HG02678 (cell line): Measurements from ENCODE around the gene MTG1.
"Not testable (repeated sequence)": the region's sequence is repeated elsewhere in the genome, so short reads cannot be mapped to it uniquely, and the experiment has no call there.

Source experiments
- ATAC-seq: cut with Tn5 transposase; IDR thresholded peaks from one replicate; pipeline ENCODE4 v1.9.1; 2021; ENCODE audit warnings: mild to moderate bottlenecking, moderate library complexity; ENCODE audit not compliant: unreplicated experiment

The MTG1 gene

DNA sequence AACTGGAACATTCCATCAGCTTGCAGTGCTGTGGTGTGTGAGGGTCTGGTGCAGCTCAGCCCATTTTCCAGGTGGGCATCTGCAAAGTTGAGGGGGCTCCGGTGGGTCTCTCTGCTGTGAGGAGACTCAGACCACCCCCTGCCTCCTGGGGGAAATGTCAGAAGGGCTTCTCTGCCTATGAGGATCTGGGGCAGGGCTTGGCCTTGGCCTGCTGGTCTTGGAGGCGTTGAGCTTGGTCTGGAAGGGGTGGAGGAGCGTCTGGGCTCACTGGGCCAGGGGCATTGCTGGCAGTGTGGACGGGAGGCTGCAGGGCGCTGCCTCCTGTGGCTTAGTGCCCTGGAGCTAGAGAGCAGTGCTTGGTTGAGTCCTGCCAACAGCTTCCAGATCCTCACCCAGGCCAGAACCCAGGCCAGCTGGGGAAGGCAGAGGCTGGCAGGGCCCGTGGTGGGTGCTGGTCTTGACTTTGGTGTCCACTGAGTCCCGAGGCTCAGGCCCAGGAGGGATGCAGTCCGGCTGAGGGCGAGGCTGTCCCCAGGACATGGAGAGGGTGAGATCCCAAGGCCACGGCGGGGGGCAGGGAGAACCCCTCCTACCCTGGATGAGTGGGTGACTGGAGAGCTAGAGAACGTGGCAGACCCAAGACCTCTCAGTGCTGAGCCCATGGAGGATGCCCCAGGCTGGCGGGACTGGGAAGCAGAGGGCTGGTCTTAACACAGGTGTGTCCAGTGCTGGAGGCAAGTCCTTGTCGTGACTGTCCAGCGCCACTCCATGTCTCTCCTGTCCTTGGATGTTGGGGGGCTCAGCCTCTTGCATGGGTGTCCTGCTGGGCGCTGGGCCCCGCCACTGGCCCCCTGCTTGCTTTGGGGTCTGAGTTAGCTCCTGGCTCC lies 27.6 kb downstream of the MTG1 start:
- ATAC-seq, result no peak

DNA sequence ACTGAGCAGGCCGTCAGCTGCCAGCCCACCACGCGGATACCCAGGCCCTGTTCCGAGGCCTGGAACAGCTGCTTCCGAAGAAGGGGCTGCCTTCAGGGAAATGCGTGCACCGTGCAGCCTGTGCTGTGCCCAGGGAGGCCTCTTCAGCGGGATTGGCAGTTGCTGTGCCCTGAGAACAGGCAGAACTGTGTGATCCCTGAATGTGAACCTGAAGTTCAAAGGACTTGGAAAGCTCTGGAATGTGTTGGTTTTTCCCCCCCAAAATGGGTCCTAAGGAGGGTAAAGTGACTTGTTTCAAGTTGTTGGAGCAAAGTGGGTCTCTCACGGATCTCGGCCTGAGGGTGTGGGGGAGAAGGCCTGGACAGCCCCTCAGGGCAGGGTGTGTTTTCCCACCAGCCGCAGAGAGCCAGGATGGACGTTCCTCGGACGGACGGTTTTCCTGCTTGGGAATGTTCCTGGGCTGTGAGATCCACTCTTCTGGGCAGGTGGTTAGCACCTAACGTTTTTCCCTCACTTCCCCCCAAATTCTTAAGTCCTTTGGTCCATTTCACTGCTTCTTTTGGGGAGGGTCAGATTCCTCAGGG lies 28.4 kb downstream of the MTG1 start:
- ATAC-seq, result no peak

DNA sequence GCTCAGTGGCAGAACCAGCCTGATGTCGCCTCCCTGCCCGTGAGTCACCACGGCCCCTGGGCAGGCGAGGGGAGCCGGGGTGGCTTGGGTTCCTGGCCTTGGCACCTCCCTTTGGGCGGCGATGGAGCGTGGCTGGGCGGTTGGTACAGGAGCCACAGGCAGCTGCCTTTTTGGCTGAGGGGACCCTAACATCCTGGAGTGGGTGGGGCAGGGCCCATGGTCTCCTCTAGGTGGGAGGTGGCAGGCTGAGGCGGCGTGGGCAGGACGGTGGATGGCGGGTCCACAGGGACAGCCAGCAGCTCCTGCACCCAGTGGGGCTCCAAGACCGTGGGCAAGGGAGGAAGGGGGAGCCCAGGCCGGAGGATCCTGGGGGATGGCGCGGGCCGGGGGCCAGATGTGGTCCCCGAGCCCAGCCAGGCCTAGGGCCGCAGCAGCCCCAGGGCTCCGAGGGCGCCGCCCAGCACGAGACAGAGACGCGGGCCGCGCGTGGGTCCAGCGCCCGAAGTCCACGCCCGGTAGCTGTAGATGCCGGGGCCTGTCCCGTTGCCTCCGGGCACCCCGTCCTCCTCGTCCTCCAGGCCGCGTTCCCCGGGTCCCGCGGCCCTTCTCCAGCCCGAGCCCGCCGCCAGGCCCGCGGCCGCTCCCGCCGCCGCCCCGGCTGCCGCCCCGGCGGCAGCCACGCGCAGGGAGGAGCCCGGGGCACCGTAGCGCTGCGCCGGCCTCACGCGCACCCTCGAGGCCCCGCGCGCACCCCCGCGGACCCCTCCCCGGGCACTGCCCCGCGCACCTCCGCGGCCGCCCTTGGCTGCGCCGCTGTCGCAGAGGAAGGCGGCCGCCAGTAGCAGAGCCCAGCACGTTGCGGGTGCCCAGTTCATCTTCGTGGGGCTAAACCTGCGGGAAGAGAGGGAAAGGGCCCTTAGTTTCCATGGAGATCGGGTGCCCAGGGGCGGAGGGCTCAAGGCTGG lies 29.1 kb downstream of the MTG1 start:
- ATAC-seq, result no peak

- ATAC-seq, result not testable (repeated sequence)
Measured at GRCh38 chr10:133424102-133424501, 30.1 kb downstream of the MTG1 start.

DNA sequence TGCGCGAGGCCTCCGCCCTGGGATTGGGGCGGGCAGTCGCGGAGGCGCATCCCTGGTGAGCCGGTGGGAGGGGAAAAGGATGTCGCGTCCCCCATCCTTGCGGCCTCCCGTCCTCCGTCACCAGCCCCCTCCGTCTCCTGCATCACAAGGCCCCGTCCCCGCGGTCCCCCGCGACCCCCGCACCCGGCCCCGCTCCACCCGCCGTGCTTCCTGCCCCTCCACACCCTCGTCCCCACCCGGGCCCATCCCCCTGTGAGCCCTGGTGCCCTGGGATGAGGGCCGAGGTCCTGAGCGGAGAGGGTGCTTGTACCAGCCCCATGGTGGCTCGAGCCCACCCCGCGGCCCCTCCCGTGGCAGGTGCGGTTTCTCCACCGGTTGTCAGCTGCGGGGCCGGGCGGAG lies 30.6 kb downstream of the MTG1 start, which contains the start of gene SPRN:
TSS of gene SPRN (minus strand) at position 25 of the 400 bp plus-strand sequence. CDS start 944 bp downstream, outside the sequence.
- not testable (repeated sequence) for ATAC-seq

- not testable (repeated sequence) for ATAC-seq
Measured at GRCh38 chr10:133429571-133429970, 35.6 kb downstream of the MTG1 start.

DNA sequence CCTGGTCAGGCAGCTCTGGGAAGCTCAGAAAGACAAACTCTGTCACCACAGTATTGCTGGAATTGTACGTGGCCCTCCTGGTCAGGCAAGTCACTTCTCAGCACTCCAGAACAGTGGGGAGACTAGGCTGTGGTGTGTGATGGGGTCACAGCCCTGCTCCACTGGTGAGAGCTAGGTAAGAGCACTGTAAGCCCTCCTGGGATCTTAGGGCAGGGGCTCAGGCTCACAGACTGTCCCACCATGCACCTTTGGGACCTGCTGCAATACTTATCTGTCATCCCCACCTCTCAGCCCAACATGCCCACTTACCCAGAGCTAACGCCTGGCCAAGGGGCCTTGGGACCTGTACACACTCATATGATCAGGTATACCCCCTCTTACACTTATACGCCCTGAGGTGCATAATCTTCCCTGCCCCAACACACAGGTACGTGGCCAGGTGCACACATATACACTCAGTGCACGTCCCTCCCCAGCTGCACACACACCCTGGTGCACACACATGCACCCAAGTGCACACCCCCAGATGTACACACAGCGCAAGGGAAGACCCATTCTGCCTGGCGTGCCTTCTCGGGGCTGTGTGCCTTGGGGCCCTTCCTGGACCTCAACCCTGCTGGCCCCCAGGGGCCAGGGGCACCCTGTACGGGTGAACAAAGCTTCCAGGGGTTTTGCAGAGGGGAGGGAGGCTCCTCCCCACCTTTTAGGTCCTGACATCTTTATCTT lies 38.1 kb downstream of the MTG1 start:
- ATAC-seq, result not testable (repeated sequence)

GRCh38 chr10:133432789-133433188 lies 38.8 kb downstream of the MTG1 start:
- ATAC-seq, result not testable (repeated sequence)

GRCh38 chr10:133438711-133439273 lies 44.8 kb downstream of the MTG1 start:
- no peak for ATAC-seq

GRCh38 chr10:133439517-133440461 lies 45.8 kb downstream of the MTG1 start:
- no peak for ATAC-seq

DNA sequence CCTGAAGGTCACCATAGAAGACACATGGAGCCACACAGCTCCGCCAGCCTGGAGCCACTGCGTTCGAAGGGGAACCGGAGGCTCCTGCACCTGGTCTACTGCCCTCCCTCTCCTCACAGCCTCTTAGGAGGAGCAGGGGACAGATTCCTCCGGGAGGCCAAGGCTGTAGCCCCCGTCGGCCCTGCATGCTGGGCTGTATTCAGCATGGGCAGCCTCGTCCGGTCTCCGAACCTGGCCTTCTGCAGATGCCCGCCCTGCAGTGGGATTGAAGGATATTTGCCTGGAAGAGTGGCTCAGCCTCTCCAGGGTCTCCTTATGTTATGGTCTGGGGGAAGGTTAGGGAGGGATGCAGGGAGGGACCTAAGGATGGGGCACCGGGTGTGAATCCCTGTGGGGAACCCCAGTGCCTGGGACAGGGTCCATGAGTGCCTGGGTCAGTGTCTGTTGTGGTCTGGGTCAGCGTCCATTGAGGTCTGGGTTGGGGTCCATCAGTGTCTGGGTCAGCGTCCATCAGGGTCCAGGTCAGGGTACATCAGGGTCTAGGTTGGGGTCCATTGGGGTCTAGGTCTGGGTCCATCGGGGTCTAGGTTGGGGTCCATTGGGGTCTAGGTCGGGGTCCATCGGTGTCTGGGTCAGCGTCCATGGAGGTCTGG lies 46.8 kb downstream of the MTG1 start:
- no peak for ATAC-seq

- ATAC-seq, result not testable (repeated sequence)
Measured at GRCh38 chr10:133441356-133441755, 47.4 kb downstream of the MTG1 start.

- no peak for ATAC-seq
Measured at GRCh38 chr10:133441780-133442179, 47.8 kb downstream of the MTG1 start.

DNA sequence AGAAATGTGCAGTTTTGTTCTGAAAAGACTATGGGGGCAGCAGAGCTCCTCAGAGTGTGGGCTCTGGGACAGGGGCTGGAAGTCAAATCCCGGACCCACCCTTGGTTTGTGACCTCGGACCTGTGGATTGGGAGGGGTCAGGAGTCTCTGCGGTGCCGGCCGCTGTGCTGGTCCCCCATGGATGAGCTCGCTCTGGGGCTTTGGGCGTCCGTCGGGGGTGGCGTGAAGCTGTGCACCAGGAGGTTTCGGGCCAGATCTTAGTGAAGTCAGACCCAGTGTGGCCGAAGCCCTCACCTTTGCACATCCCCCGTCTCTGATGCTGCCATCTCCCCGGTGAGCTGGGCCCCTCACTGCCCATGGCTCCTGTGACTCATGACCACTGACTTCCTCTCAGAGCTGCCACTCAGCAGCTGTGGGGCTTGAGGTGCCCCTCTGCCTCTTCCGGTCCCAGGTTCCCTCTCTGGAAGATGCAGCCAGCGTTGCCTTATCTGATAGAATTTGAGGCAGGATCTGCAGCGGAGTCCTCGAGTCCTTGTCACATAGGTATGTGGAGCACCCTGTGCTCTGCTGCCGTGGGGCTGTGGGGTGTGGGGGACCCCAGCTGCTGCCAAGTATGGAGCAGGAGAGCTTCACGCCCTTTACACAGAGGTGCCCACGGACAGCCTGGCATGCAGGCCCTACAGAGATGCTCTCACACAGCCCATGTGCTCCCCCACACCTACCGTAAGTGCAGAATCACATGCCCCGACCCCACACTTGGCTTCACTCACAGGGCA lies 48.4 kb downstream of the MTG1 start:
- no peak for ATAC-seq

DNA sequence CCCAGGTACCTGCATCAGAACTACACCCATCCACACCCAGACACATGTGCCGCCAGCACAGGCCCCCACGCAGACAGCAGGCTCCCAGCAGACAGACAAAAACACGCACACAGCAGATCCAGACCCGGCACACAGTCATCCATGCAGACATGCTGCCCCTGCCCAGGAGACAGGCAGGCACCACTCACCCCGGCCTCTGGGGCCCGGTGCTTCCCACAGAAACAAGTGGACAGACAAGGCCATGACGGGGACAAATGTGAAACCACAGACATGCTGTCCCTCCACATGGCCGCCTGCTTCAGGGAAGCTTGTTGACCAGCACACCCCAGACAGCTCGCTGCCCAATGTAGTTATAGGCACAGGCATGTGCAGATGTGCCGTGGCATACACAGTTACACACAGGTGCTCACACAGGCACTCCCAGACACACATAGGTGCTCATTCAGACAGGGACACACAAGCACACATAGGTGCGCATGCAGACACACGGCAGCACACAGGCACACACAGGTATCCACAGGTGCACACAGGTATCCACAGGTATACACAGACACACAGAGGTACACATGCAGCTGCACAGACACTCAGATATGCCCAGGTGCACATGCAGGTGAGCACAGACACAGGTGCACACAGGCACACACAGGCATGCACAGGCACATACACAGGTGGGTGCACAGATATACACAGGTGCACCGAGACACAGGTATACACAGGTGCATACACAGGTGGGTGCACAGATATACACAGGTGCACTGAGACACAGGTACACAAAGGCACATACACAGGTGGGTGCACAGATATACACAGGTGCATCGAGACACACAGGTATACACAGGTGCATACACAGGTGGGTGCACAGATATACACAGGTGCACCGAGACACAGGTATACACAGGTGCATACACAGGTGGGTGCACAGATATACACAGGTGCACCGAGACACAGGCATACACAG lies 49.3 kb downstream of the MTG1 start:
- ATAC-seq, result no peak
